Stimulated activated CD4-positive, alpha-beta T cell treated with anti-CD3 and anti-CD28 coated beads, TNF-alpha, amount 100 ng/mL, for 48 hours (primary cell): ENCODE measurements around the gene CSHL1.
"Not testable (repeated sequence)": the region's sequence is repeated elsewhere in the genome, so short reads cannot be mapped to it uniquely, and the experiment has no call there.

Source experiments
- DNase-seq, 3 donors: peaks; one replicate each; pipeline ENCODE4 v3.0.0-alpha.2; 2020; ENCODE audit warnings: low read depth in 3 of 3

The CSHL1 gene

DNA sequence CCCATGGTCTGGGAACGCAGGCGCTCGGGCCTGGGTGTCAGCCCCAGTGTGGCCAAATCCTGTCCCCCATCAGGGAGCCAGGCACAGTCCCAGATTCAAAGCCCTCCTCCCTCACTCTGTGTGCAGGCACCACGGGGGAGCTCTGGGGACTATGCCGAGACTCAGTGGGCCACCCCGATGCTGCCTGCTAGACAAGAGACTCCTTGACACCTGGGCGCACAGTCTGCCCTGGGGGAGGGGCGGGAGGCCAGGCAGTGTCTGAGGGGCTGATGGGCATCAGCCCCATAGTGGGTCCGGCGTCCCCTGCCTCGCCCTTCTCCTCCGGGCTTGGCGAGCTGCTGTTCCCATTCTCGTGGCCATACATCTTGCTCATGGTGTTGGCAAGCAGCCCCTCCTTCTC is 29.5 kb upstream of the CSHL1 start:
- no peak for DNase-seq

DNA sequence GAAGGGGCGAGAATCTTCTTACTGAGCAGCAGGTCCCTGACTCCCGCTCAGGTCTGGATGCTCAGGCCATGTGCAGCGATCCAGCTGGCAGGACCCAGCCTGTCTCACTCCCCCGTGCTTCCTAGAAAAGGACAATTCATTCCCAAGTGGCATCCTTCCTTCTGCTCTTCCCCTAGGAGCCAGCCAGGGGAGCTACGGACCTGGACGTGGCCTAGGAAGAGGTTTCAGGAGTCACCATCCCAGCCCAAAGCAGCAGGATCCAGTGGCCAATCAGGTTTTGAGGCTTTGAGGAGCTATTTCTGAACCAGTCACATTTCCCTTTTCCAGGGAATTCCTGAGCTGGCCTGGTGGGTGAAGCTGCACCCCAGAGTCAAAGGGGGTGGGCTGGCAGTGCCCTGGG is 28.8 kb upstream of the CSHL1 start:
- no peak for DNase-seq

GRCh38 chr17:63939401-63939800 is 28.3 kb upstream of the CSHL1 start:
- no peak for DNase-seq

GRCh38 chr17:63937920-63938319 is 26.9 kb upstream of the CSHL1 start:
- DNase-seq: no peak

DNA sequence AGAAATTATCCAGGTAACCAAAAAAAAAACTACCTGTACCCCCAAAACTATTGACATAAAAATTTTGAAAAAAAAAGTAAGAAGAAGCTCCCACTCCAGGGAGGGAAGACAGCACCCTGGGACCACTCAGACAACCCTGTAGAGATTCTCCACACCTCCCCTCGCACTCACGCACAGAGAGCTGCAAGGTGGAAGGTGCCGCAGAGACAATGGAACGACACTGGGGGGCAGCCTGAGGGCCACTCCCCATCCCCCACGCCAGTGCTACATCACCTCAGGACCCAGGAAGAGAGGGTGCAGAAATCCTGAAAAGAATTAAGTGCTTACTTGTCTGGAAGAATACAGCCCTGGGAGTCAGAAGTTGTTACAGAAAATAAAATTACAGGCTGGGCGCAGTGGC is 26.3 kb upstream of the CSHL1 start:
- DNase-seq: no peak

DNA sequence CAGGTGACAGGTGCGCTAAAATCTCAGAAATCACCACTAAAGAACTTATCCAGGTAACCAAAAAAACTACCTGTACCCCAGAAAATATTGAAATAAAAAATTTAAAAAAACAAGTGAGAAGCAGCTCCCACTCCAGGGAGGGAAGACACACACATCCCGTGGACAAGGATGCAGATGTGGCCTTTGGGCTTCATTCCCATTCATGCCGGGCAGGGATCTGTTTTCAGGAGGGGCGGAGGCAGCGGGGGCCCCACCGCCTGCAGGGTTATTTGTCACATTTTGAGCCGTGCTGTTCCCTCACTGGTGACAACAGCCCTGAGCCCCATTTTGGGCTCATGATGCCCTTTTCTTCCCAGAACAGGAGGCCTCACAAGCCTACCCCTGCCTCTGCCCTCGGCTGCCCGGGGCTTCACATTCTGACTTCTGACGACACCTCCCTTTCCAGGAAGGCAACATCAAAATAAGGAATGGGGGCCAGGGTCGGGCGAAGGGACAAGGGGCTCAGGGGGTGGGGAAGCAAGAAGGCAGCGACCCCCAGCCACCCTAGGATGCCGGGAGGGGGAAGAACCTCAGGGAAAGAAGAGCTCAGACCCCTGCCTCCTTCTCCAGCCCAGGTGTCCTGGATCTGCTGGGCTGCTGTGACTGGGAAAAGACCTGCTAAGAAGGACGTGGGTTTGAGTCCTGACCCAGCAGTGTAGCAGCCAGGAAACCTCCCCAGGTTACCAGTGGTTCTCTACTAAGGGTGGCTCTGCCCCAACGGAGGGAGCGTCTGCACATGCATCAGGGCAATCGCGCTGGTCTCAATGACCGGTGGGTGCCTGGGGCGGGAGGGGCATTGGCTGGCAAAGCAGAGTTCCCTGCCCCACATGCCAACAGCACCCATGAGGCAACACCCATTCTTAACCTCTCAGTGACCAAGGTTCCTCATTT is 23.4 kb upstream of the CSHL1 start:
- DNase-seq: no peak

DNA sequence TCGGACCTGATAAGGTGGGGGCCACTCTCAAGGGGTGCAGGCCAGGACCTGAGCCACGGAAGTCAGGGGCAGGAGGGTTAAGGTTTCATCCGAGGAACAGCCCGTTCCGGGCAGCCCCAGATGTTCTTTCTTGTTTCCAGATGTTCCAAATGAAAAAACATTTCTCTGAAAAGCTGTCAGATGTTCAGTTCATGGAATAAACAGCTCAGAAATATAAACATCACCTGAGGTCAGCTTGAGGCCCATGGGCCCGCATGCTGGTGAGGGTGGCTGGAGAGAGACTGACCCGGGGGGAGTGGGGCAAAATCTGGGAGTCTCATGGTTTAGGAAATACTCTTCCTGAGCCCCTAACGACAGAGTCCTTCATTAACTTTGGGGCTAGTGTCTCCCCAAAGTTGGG is 22.5 kb upstream of the CSHL1 start:
- no peak for DNase-seq

DNA sequence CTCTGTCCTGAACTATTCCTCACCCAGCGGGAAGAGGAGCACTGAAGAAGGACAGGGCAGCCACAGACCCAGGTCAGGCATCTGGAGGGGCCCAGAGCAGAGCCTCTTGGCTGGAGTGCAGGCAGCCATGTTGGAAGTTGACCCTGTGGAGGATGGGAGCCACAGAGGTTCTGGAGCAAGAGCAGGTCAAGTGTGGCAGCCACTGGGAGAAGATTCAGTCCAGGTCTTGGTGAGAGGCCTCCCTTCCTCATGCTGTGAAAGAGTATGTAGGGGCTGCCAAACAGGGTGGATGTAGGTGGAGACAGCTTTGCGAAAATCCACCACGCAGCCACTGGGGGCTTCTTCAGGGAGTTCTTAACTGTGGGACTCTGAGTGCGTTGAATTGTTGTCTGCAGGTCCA is 21.7 kb upstream of the CSHL1 start:
- no peak for DNase-seq

DNA sequence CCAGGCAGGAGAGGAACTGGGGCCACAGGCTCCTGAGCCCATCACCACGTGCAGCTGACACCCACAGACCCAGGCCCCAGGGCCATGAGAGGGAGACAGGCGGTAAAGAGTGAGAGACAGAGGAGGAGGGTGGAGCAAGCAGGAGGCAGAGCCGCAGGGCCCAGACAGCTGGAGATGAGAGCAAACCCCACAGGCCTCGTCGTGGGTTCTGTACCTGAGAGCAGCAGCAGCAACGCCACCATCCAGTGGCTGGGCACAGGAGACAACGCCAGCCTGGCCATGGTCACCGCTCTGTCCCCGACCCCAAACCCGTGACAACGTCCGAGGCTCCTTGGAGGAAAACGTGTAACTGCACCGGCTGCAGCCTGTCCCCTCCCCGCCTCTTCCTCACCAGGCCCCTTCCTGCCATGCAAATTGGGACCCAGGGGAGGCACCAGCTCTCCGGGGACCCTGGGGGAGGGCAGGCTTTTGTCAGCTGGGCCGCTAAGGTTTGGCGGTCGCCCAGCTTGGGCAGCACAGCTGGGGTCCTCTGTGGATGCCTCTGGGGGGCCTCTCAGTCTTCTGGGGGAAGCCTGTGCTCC is 21.0 kb upstream of the CSHL1 start, which contains the start of gene CD79B:
CD79B (minus strand) TSS at position 351 of the 581 bp plus-strand sequence; CDS start at position 281, 70 bp downstream.
- DNase-seq: peak in 2 of 3 donors; percentile 10 to 30

GRCh38 chr17:63930951-63931575 is 20.0 kb upstream of the CSHL1 start:
- peak in 2 of 3 donors; percentile 24 to 50 for DNase-seq

DNA sequence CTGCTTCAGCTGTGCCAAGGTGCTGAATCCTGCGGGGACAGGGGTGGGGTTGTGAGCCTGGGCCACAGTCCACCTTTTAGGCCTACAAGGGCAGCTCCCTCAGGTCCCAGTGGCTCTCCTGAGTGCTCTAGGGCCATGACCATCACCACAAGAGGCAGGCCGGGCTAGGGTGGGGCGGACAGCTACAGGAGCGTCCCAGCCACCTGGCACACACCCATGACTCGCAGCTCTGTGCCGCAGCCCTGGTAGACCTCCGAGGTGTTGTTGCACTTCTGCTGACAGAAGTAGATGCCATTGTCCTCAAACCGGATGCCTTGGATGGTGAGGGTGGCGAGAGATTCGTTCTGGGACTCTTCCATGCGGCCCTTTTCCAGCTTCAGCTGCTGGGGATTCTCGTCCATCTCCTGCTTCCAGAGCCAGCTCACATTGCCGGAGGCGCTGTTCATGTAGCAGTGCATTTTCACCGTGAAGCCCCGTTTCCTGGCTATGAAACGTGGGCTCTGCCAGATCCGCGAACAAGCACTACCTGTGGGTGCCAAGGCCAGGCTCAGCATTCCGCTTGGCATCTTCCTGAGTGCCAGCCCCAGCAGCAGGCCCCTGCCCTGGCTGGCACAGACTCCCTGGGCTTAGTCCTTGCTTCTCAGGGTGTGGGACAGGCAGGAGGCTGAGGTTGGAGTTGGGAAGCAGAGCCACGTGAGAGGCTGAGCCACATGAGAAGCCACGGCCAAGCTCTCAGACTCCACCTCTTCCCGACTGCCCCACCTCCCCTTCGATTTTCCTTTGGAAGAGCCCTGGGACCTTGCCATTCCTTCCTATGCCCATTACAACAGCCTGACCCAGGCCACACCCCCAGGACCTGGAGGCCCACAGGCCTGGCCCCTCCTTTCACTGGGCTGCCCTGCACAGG is 19.1 kb upstream of the CSHL1 start:
- DNase-seq: no peak

GRCh38 chr17:63928966-63929695 is 18.1 kb upstream of the CSHL1 start:
- no peak for DNase-seq

GRCh38 chr17:63928172-63928666 is 17.2 kb upstream of the CSHL1 start:
- no peak for DNase-seq

DNA sequence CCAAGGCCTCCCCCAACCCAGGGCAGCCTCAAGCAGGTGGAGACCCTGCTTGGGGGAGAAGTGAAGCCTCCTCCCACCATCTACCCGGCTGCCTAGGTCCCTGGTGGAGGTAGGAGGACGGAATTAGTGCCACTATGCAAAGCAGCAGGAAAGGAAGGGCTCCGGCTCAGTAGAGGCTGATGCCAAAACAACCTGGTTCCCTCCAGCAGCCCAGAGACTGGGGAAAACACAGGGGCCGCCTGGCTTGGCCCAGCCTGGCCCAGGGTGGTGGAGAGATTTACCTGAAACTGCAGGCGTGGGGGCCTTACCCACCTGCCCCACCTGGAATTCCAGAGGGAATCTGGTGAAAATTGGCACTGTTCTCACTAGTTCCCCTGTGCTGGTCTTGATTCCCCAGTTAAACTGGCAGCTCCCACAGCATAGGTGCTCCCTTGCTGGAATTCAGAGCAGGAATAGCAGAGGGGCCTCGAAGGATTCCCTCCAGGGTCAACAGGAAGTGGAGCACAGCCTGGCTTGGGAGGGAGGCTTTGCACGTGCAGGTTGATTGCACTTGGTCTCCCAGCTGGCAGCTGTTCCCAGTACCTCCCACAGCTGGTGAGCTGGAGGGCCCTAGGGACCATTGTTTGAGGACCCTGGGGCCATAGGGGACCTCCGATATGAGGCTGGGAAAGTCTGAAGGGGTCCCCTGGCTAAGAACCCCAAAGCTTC is 16.6 kb upstream of the CSHL1 start:
- DNase-seq: no peak

GRCh38 chr17:63926164-63926563 is 15.1 kb upstream of the CSHL1 start:
- DNase-seq: no peak

GRCh38 chr17:63925615-63926014 is 14.6 kb upstream of the CSHL1 start:
- no peak for DNase-seq

DNA sequence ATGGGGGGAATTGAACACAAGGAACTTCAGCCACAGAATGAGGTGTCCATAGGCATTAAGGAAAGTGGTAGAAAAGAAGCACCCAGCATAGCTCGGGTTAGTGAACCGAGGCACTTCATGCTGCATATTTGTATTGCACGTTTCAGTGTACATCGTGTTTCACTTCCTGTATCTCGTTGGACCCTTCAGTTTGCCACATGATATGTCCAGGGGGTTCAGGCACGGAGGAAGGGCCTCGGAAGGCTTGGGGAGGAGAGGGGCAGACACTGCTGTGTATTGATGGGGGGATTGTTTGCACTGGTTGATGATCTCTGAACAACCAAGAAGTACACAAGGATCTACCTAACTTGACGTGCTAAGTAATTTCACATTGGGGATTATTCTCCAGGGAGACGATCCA is 11.3 kb upstream of the CSHL1 start:
- DNase-seq: not testable (repeated sequence)

DNA sequence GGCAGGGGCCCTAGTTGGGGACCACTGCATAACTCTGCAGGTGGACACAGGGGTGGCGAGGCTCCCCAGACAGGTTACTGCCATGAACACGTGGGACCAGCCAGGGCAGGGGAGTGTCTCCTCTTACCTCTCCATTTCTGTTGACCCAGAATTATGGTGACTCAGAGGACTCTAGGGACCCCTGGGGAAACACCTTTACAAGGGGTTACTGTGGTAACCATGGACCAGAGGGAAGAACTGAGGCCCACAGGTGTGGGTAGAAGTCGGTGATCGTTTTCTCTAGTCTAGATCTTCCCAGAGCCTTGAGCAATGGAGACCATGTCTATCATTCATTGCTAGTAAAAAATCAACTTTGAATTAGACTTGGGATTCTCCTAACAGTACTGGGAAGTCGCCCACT is 9.7 kb upstream of the CSHL1 start:
- DNase-seq: not testable (repeated sequence)

DNA sequence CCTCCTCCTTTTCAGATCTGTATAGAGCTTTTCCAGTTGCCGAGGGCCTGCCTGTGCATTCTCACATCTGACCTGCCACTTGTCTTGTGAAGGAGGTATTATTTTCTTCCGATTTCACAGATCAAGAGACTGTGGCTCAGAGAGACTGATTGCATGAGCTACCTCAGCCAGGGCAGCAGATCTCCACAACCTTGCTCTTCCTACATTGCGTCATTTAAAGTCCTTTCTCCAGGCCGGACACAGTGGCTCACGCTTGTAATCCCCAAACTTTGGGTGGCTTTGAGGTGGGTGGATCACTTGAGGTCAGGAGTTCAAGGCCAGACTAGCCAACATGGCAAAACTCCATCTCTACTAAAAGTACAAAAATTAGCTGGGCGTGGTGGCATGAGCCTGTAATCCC is 9.0 kb upstream of the CSHL1 start:
- DNase-seq: not testable (repeated sequence)

DNA sequence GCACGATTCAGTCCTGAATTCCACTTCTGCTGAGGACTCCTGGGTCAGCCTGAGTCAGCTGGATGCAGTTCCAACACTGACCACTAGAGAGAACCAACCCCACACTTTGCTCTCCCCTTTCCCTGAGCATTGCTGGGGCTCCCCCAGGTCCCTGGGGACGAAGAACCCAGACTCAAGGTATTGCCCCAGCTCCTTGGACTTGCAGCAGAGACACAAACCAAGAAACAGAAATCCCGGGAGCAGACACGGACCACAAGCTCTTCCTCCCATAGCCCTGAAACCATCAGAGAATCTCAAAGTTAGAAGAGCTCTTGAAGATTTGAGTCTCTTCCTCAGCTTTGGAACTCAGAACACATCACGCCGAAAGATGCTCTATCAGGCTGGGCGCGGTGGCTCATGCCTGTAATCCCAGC is 8.3 kb upstream of the CSHL1 start:
- DNase-seq: peak; percentile 37 to 69 (median 50)
